GM19238 (cell line): ENCODE measurements around the gene GZMM.

Experiments
- DNase-seq: peaks from one replicate; pipeline ENCODE4 v3.0.0; 2011; ENCODE audit warnings: low spot score; ENCODE audit not compliant: insufficient read length

Gene GZMM

DNA sequence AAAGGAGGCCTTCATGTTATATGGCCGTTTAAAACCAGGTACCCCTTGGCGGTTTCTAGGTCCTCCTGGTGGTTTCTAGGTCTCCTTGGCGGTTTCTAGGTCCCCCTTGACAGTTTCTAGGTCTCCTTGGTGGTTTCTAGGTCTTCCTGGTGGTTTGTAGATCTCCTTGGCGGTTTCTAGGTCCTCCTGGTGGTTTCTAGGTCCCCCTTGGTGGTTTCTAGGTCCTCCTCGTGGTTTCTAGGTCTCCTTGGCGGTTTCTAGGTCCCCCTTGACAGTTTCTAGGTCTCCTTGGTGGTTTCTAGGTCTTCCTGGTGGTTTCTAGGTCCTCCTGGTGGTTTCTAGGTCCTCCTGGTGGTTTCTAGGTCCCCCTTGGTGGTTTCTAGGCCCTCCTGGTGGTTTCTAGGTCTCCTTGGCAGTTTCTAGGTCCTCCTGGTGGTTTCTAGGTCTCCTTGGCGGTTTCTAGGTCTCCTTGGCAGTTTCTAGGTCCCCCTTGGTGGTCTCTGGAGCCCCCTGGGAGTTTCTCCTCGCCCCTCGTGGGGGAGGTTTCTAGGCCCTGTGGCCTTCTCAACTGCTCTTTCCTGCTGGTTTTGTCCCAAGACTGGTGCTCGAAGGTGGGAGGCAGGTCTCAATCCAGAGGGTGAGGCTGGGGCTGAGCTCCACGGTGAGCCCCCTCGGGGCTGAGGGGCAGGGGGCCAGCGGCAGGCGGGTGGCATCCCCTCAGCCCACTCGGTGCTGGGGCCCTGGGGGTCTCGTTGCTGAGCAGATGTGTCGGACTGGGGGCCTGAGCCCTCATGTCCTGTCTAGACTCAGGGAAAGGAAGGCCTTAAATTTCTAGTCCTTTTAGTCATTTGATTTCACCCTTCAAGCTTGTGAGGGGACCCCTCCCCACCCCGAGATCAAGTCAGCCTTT lies 53.8 kb downstream of the GZMM start:
- no peak for DNase-seq
